ENCODE data around the gene SYMPK. TPM values are rescaled to one million over a fixed set of nuclear protein-coding genes. Genes with fewer than 3 reads are reported as not detected.

The SYMPK gene
- total and polyA plus RNA-seq, 4 donors, result 22.4 to 98.6 (median 50.9) TPM

DNA sequence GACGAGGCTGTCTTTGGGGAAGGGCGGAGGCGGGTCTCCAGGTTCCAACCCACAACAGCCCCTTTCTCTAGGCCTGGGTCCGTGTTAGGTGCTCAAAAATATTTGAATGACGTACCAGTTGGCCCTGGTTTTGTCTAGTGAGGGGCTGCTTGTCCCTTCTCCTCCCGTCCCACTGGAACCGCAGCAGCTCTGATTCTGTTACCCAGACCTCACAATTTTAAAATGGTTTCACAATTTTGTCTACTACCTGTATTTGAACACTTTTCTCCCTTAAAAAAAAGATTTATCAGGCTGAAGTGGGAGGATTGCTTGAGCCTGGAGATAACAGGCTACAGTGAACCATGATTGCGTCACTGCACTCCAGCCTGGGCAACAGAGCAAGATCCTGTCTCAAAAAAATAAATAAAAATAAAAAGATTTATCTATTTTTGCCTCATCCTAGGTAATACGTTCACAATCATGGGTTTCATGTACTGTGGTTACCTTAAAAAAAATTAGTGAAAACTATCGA is 24.3 kb upstream of the SYMPK start:
- H3K9me3 ChIP-seq (ENCODE audit: control insufficient read depth, low read length), result no peaks in the 10 kb centered on the region
- peak overlapping the region; percentile 68 to 76 for H3K27ac ChIP-seq (ENCODE audit: low read depth in 1 of 2, low read length in 2 of 2)
- no peaks in the 10 kb centered on the region for H3K27me3 ChIP-seq (ENCODE audit: control insufficient read depth in 1 of 2, insufficient read depth in 2 of 2, low read length in 1 of 2)
- WGBS, 2 donors, result 33 to 36% methylated on average over 10 of the region's 10 CpGs
- DNase-seq (no peak), ATAC-seq (ENCODE audit: low FRiP score) (no peak)
- peaks cover 0 to 3% of the 10 kb centered on the region in 2 donors for H3K4me1 ChIP-seq (ENCODE audit: control insufficient read depth in 1 of 2, insufficient read depth in 2 of 2, low read length in 2 of 2)
- H3K4me3 ChIP-seq (ENCODE audit: low read length in 2 of 2), result peak overlapping the region in 1 of 2 donors; percentile 77
- intact Hi-C loops (cut with DNase I), result no loop called here
- no peaks in the 10 kb centered on the region for H3K36me3 ChIP-seq (ENCODE audit: control insufficient read depth in 1 of 2, insufficient read depth in 2 of 2, low read length in 1 of 2)

DNA sequence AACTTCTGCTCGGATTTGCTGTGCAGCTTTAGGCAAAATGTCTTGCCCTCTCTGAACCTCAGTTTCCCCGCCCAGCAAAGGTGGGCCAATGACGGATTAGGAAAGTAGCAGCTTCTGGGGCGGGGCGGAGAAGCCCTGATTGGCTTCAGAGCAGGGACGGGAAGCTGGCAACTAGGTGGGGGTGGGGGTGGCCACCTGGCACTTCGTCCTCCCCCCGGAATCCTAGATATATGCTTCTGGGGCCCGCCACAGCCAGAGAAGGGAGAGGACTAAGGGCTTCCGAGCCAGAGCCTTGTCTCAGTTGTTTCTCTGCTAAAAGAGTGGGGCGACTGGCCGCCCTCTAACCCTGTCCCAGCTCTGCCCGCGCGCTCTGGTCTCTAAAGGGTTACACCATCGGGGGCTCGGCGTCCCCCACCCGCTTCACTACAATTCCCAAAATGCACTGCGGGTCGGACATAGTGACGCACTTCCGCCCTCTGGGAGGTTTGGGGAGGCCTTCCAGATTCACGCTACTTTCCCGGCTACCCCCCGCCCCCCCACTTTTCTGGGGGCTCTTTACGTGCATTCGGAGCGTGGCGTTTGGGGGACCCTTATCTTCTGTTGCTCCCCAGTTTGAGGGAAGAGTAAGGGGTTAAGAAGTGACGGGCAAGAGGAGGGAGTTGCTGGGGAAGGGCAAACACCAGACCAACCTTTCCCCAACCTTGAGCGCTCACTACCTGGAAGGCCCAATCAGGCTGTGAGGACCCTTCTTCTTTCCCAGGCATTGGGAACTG is 23.7 kb upstream of the SYMPK start:
- DNase-seq (peak; percentile 94 to 96), ATAC-seq (ENCODE audit: low FRiP score) (peak; percentile 96)
- WGBS, 2 donors, result 0 to 1% methylated on average over 30 to 32 of the region's 32 CpGs
- peak overlapping the region; percentile 68 to 76 for H3K27ac ChIP-seq (ENCODE audit: low read depth in 1 of 2, low read length in 2 of 2)
- intact Hi-C loops (cut with DNase I), result no loop called here
- H3K4me1 ChIP-seq (ENCODE audit: control insufficient read depth in 1 of 2, insufficient read depth in 2 of 2, low read length in 2 of 2), result peaks cover 0 to 3% of the 10 kb centered on the region in 2 donors
- H3K4me3 ChIP-seq (ENCODE audit: low read length in 2 of 2), result peak overlapping the region; percentile 77 to 88
- H3K9me3 ChIP-seq (ENCODE audit: control insufficient read depth, low read length), result no peaks in the 10 kb centered on the region
- H3K27me3 ChIP-seq (ENCODE audit: control insufficient read depth in 1 of 2, insufficient read depth in 2 of 2, low read length in 1 of 2), result no peaks in the 10 kb centered on the region
- H3K36me3 ChIP-seq (ENCODE audit: control insufficient read depth in 1 of 2, insufficient read depth in 2 of 2, low read length in 1 of 2), result no peaks in the 10 kb centered on the region

DNA sequence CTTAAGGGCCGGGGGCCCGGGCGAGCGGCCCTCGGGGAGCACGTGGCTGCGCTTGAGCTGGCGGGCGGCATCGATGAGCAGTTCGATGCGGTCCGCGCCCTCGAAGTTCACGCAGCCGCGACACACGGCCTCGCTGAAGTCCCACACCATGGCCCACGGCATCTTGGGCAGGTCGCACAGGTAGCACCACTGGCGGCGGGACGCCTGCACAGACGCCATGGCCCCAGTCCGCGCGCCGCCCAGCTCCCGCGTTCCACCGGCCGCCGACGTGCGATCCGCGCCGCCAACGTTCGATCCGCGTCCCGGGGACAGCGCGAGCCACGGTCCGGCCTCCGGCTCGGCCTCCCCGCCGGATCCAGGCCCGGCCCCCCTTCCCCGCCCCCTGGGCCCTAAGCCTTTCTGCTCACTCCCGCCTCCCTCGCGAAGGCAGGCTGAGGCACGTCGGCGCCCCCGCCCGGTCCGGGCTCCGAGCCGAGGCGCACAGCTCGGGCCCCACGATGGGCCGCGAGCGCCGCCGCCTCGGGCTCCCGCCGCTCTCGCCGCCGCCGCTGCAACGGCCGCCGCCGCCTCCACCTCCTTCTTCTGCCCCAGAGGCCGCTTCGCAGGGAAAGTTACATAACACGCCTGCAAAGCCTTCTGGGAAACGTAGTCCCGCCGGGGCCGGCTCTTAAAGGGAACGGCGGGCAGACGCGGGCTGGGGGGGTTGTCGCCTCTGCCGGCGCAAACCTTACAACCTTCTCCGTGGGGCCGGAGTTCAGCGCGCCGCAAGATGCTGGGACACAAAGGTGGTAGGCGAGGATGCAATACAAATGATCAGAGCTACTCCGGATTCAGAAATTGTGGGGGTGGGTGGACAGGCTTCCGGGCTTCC is 22.8 kb upstream of the SYMPK start, which contains the start of gene IRF2BP1:
Gene IRF2BP1 (minus strand): TSS at position 586 of the 871 bp plus-strand sequence. CDS start 367 bp downstream, at position 219.
- H3K27ac ChIP-seq (ENCODE audit: low read depth in 1 of 2, low read length in 2 of 2), result peak within 1 kb of the TSS; percentile 68 to 76
- intact Hi-C loops (cut with DNase I), result no loop called here
- peak; percentile 93 for ATAC-seq (ENCODE audit: low FRiP score)
- H3K27me3 ChIP-seq (ENCODE audit: control insufficient read depth in 1 of 2, insufficient read depth in 2 of 2, low read length in 1 of 2), result no peaks in the 10 kb centered on the region
- peak within 1 kb of the TSS; percentile 77 to 88 for H3K4me3 ChIP-seq (ENCODE audit: low read length in 2 of 2)
- H3K4me1 ChIP-seq (ENCODE audit: control insufficient read depth in 1 of 2, insufficient read depth in 2 of 2, low read length in 2 of 2), result peaks cover 0 to 3% of the 10 kb centered on the region in 2 donors
- no peaks in the 10 kb centered on the region for H3K36me3 ChIP-seq (ENCODE audit: control insufficient read depth in 1 of 2, insufficient read depth in 2 of 2, low read length in 1 of 2)
- 0% methylated on average over 57 to 107 of the region's 107 CpGs for WGBS, 2 donors
- no peaks in the 10 kb centered on the region for H3K9me3 ChIP-seq (ENCODE audit: control insufficient read depth, low read length)
- peak; percentile 95 to 96 for DNase-seq

DNA sequence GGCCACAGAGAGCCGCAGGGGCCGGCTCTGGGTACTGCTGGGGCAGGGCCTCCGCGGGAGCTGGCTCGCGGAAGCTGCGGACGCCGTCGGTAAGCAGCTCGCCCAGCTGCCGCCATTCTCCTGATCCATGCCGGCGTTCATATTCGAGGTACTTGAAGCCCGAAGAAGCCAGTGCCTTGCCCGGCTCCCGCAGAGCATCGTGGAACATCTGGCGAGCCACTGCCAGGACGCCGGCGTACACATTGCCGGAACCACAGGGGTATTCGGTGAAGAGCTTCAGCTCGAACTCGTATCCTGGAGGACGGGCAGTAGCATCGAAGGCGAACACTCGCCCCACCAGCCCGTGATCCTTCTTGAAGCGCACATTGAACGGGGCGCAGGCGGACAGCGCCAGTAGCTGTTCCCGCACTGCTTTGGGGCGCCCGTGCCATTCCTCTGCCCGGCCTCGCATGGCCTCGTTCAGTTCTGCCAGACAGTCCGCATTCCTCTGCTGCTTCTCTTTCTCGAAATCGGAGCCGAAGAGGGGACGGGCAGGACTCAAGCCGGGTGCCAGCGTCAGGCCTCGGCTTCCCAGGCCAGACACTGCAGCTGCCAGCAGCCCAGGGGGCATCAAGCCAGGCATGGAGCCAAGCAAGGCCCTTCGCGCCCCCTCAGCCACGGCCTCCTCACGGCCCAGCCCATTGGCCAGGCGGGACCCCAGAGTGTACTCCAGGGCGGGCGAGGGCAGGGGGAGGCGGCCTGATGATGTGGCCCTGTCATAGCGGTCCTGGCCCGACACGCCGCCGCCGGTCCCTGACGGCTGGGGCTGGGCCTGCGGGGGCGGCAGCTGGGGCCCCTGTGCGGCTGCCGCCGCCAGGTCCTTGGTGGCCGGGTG is 22.0 kb upstream of the SYMPK start:
- no peaks in the 10 kb centered on the region for H3K9me3 ChIP-seq (ENCODE audit: control insufficient read depth, low read length)
- 53 to 54% methylated on average over 68 to 72 of the region's 72 CpGs for WGBS, 2 donors
- H3K27ac ChIP-seq (ENCODE audit: low read depth in 1 of 2, low read length in 2 of 2), result no peak overlapping the region
- no peak for ATAC-seq (ENCODE audit: low FRiP score)
- peak overlapping the region; percentile 59 to 88 for H3K4me3 ChIP-seq (ENCODE audit: low read length in 2 of 2)
- intact Hi-C loops (cut with DNase I), result loop anchor here in 1 of 2 donors (5.0 kb wide), 1 partner anchor 68 kb away; the partner anchor contains the start of gene RSPH6A
- H3K27me3 ChIP-seq (ENCODE audit: control insufficient read depth in 1 of 2, insufficient read depth in 2 of 2, low read length in 1 of 2), result no peaks in the 10 kb centered on the region
- no peak for DNase-seq
- no peaks in the 10 kb centered on the region for H3K36me3 ChIP-seq (ENCODE audit: control insufficient read depth in 1 of 2, insufficient read depth in 2 of 2, low read length in 1 of 2)
- peaks cover 0 to 3% of the 10 kb centered on the region in 2 donors for H3K4me1 ChIP-seq (ENCODE audit: control insufficient read depth in 1 of 2, insufficient read depth in 2 of 2, low read length in 2 of 2)

DNA sequence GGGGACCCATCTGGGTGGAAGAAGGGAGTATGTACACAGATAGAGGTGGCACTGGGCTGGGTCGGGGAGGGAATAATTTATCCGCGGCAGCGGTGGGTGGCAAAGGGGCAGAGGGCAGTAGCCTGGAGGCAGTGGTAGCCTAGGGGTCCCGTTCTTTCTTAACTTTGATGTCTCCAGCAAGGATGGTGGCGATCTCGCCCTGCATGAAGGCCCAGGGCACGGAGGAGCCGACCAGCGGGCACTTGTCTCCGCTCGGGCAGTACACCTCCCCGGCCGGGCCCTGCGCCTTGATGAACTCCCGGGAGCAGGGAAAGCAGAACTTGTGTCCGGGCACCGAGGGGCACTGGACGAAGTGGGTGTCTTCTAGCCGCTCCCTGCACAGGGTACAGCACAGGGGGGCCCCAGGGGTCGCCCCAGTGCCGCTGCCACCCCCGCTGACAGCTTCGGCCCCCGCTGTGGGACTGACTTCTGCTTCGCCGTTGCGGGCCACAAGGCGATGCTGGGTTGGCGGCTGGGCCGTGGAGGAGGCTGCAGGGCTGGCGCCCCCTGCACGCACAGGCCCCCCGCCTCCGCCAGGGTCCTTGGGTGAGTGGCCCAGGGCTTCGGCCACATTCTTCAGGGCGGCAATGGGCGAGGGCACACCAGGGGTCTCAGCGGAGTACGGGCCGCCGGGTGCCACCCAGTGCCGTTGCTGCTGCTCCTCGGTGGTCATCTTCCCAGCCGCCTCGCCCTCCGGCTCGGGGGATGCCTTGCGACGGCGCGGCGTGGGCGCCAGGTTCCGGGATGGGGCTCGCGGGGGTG is 21.1 kb upstream of the SYMPK start:
- ATAC-seq (ENCODE audit: low FRiP score) (no peak), DNase-seq (no peak)
- Histone ChIP-seq H3K4me3 (ENCODE audit: low read length in 2 of 2) (no peak overlapping the region), H3K27me3 (ENCODE audit: control insufficient read depth in 1 of 2, insufficient read depth in 2 of 2, low read length in 1 of 2) (no peaks in the 10 kb centered on the region), H3K36me3 (ENCODE audit: control insufficient read depth in 1 of 2, insufficient read depth in 2 of 2, low read length in 1 of 2) (no peaks in the 10 kb centered on the region), H3K27ac (ENCODE audit: low read depth in 1 of 2, low read length in 2 of 2) (no peak overlapping the region), H3K9me3 (ENCODE audit: control insufficient read depth, low read length) (no peaks in the 10 kb centered on the region), H3K4me1 (ENCODE audit: control insufficient read depth in 1 of 2, insufficient read depth in 2 of 2, low read length in 2 of 2) (peaks cover 0 to 3% of the 10 kb centered on the region in 2 donors)
- WGBS, 2 donors, result 84 to 87% methylated on average over 50 to 57 of the region's 57 CpGs
- intact Hi-C loops (cut with DNase I), result loop anchor here in 1 of 2 donors (5.0 kb wide), 1 partner anchor 67 kb away; the partner anchor contains the start of gene RSPH6A

DNA sequence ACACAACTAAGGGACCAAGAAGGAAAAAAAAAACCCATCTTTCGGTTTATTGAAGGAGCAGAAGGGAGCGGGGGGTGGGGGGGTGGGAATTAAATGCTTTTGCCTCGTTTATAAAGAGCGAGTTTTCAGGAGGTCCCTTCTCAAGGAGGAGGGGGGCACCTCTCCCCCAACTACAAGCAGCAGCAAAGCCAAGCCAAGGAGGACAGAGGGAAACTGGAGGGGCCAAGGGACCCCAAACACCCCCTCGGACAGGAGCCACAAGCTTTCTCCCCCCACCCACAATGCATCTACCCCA is 20.6 kb upstream of the SYMPK start:
- H3K36me3 ChIP-seq (ENCODE audit: control insufficient read depth in 1 of 2, insufficient read depth in 2 of 2, low read length in 1 of 2), result no peaks in the 10 kb centered on the region
- DNase-seq (no peak), ATAC-seq (ENCODE audit: low FRiP score) (no peak)
- 27 to 36% methylated on average over 5 of the region's 5 CpGs for WGBS, 2 donors
- peaks cover 0 to 3% of the 10 kb centered on the region in 2 donors for H3K4me1 ChIP-seq (ENCODE audit: control insufficient read depth in 1 of 2, insufficient read depth in 2 of 2, low read length in 2 of 2)
- H3K27ac ChIP-seq (ENCODE audit: low read depth in 1 of 2, low read length in 2 of 2), result no peak overlapping the region
- no peak overlapping the region for H3K4me3 ChIP-seq (ENCODE audit: low read length in 2 of 2)
- H3K27me3 ChIP-seq (ENCODE audit: control insufficient read depth in 1 of 2, insufficient read depth in 2 of 2, low read length in 1 of 2), result no peaks in the 10 kb centered on the region
- intact Hi-C loops (cut with DNase I), result loop anchor here in 1 of 2 donors (5.0 kb wide), 1 partner anchor 66 kb away; the partner anchor contains the start of gene RSPH6A
- no peaks in the 10 kb centered on the region for H3K9me3 ChIP-seq (ENCODE audit: control insufficient read depth, low read length)

DNA sequence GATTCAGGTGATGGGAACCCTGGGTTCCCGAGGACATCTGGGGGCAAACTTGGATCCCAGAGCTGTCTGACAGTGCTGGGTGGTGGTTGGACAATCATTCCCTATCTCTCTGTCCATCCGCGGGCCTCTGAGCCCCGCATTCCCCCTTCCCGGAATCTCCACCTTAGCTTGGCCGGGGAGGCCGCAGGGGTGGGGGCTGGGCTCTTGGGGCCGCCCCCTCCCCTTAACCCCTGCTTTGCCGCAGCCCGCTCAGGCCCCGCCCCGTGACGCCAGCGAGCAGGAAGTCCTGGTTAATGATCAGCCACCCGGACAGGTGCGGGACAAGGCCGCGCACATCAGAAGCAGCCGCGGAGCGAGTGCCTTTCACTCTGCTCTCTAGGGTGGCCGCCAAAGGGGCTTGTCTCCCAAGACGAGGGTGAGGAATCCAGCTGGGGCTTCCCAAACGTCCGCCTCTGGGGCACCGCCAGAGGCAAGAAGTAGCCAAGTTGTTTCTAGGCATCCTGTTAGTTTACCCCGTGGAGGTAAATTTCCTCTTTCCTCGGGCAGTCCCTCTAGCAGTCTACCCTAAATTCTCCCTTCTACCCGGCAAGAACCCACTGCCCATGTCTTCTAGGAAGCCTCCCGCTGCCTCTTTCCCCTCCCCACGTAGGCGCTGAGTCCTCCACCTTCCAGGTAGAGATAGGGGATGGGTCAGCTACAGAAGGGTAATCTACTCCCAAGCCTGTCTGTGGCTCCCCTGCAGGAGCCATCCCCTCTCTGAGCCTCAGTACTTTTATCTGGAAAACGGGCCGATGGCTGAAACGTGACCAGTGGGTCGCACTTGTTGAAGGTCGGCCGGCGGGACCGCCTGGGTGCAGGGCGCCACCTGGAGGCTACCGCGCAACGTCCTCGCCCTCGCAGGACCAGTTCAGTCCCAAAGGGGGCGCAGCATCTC is 20.0 kb upstream of the SYMPK start:
- peaks cover 0 to 3% of the 10 kb centered on the region in 2 donors for H3K4me1 ChIP-seq (ENCODE audit: control insufficient read depth in 1 of 2, insufficient read depth in 2 of 2, low read length in 2 of 2)
- no peaks in the 10 kb centered on the region for H3K36me3 ChIP-seq (ENCODE audit: control insufficient read depth in 1 of 2, insufficient read depth in 2 of 2, low read length in 1 of 2)
- peak; percentile 88 to 94 for DNase-seq

More for the DNA sequence above, 20.0 kb upstream of the SYMPK start:
- intact Hi-C loops (cut with DNase I), result loop anchor here in 1 of 2 donors (5.0 kb wide), 1 partner anchor 66 kb away; the partner anchor contains the start of gene RSPH6A
- ATAC-seq (ENCODE audit: low FRiP score), result peak; percentile 53
- Histone ChIP-seq H3K27ac (ENCODE audit: low read depth in 1 of 2, low read length in 2 of 2) (no peak overlapping the region), H3K9me3 (ENCODE audit: control insufficient read depth, low read length) (no peaks in the 10 kb centered on the region), H3K27me3 (ENCODE audit: control insufficient read depth in 1 of 2, insufficient read depth in 2 of 2, low read length in 1 of 2) (no peaks in the 10 kb centered on the region), H3K4me3 (ENCODE audit: low read length in 2 of 2) (no peak overlapping the region)
- WGBS, 2 donors, result 22 to 24% methylated on average over 47 of the region's 47 CpGs
